Smooth muscle cell (in vitro differentiated cells): ENCODE data around the gene FHIT. TPM values are rescaled to one million over a fixed set of nuclear protein-coding genes. Genes with fewer than 3 reads are reported as not detected.

Source experiments
- DNase-seq: peaks from one replicate; lab custom pipeline; 2025; ENCODE audit not compliant: unreplicated experiment; lab: John Stamatoyannopoulos, UW
- H2AFZ ChIP-seq: fragments of 200-600 bp; sonication (generic); 2 replicates; pipeline ENCODE4 v1.6.0; 2016; ENCODE audit warnings: antibody characterized with exemption, low read depth, mild to moderate bottlenecking
- H3F3A ChIP-seq: fragments of 200-600 bp; sonication (generic); 2 replicates; pipeline ENCODE4 v1.6.0; 2017; ENCODE audit warnings: antibody characterized with exemption, low read depth
- H3K27ac ChIP-seq: fragments of 200-600 bp; sonication (generic); 2 replicates; pipeline ENCODE4 v1.5.1; 2016; ENCODE audit warnings: low read depth, mild to moderate bottlenecking
- H3K27me3 ChIP-seq: fragments of 200-600 bp; sonication (generic); 2 replicates; pipeline ENCODE4 v1.6.1; 2016; ENCODE audit warnings: low read depth, mild to moderate bottlenecking
- H3K36me3 ChIP-seq: fragments of 200-600 bp; sonication (generic); 2 replicates; pipeline ENCODE4 v1.5.1; 2016; ENCODE audit warnings: low read depth
- H3K4me1 ChIP-seq: fragments of 200-600 bp; sonication (generic); 2 replicates; pipeline ENCODE4 v1.5.1; 2016; ENCODE audit warnings: low read depth
- H3K4me2 ChIP-seq: fragments of 200-600 bp; sonication (generic); 2 replicates; pipeline ENCODE4 v1.6.0; 2016; ENCODE audit warnings: mild to moderate bottlenecking
- H3K4me3 ChIP-seq: fragments of 200-600 bp; sonication (generic); 2 replicates; pipeline ENCODE4 v1.5.1; 2016; ENCODE audit warnings: mild to moderate bottlenecking
- H3K79me2 ChIP-seq: fragments of 200-600 bp; sonication (generic); 2 replicates; pipeline ENCODE4 v1.6.0; 2016; ENCODE audit warnings: low read depth, mild to moderate bottlenecking
- H3K9ac ChIP-seq: fragments of 200-600 bp; sonication (generic); 2 replicates; pipeline ENCODE4 v1.6.0; 2016; ENCODE audit warnings: low read depth
- H3K9me3 ChIP-seq: fragments of 200-600 bp; sonication (generic); replicated peaks from 2 replicates; pipeline ENCODE4 v1.5.1; 2016; ENCODE audit warnings: low read depth
- H4K20me1 ChIP-seq: fragments of 200-600 bp; sonication (generic); 2 replicates; pipeline ENCODE4 v1.6.0; 2016; ENCODE audit warnings: low read depth
- CTCF ChIP-seq: fragments of 200-600 bp; sonication (generic); IDR thresholded peaks from 2 replicates; pipeline ENCODE4 v1.5.1; 2017; ENCODE audit warnings: borderline replicate concordance, mild to moderate bottlenecking, antibody characterized with exemption; ENCODE audit not compliant: insufficient read depth, poor library complexity, severe bottlenecking
- WGBS: methylation state at CpG from one replicate; pipeline ENCODE4 v1.1.7; 2016; ENCODE audit warnings: low lambda C conversion rate; 5-methylcytosine and 5-hydroxymethylcytosine counted together
- polyA plus RNA-seq: library from polyadenylated mRNA; unstranded; fragments of >200 nt; fragmentation: Nextera tagmentation; extraction: Ambion mirVana; gene quantifications from 2 replicates; pipeline ENCODE4 v1.2.1, GENCODE V29; 2016
- total RNA-seq: library from RNA; depleted of rRNA; stranded (reverse); fragments of >200 nt; gene quantifications from 2 replicates; pipeline ENCODE4 v1.2.3, GENCODE V29; 2014

FHIT gene
- total and polyA plus RNA-seq, 2 experiments from 2014 or later: 5.9 to 6.7 TPM

GRCh38 chr3:61227799-61228198 lies 23.5 kb downstream of the FHIT start:
- H3K36me3 ChIP-seq: no peaks in the 10 kb centered on the region
- H3K9me3 ChIP-seq: no peaks in the 10 kb centered on the region
- WGBS: 95% methylated on average over 2 of the region's 2 CpGs

GRCh38 chr3:61226166-61226686 lies 25.0 kb downstream of the FHIT start:
- no peak for TF ChIP-seq CTCF
- Histone ChIP-seq H3K27me3 (no peaks in the 10 kb centered on the region), H3K27ac (no peak overlapping the region), H3K79me2 (no peaks in the 10 kb centered on the region), H3F3A (no peaks in the 10 kb centered on the region), H3K9me3 (no peaks in the 10 kb centered on the region), H3K4me3 (no peak overlapping the region), H3K36me3 (no peaks in the 10 kb centered on the region), H3K4me2 (no peak overlapping the region), H4K20me1 (no peaks in the 10 kb centered on the region), H3K4me1 (no peaks in the 10 kb centered on the region), H2AFZ (no peak overlapping the region), H3K9ac (no peak overlapping the region)
- DNase-seq: no peak
- 94% methylated on average over 6 of the region's 6 CpGs for WGBS

More at GRCh38 chr3:61227799-61228198, 23.5 kb downstream of the FHIT start:
- no peak for TF ChIP-seq CTCF
- H3K4me3 ChIP-seq: no peak overlapping the region
- no peak overlapping the region for H3K27ac ChIP-seq
- H3F3A ChIP-seq: no peaks in the 10 kb centered on the region
- H3K4me1 ChIP-seq: no peaks in the 10 kb centered on the region
- H3K9ac ChIP-seq: no peak overlapping the region
- no peak overlapping the region for H2AFZ ChIP-seq
- H3K4me2 ChIP-seq: no peak overlapping the region
- no peaks in the 10 kb centered on the region for H4K20me1 ChIP-seq
- no peaks in the 10 kb centered on the region for H3K79me2 ChIP-seq
- H3K27me3 ChIP-seq: no peaks in the 10 kb centered on the region
- DNase-seq: no peak

- H3K27me3 ChIP-seq: no peaks in the 10 kb centered on the region
- no peaks in the 10 kb centered on the region for H4K20me1 ChIP-seq
- H3F3A ChIP-seq: no peaks in the 10 kb centered on the region
- no peaks in the 10 kb centered on the region for H3K4me1 ChIP-seq
- WGBS: 97% methylated on average over 2 of the region's 2 CpGs
- no peaks in the 10 kb centered on the region for H3K36me3 ChIP-seq
- no peak overlapping the region for H3K4me2 ChIP-seq
- H3K79me2 ChIP-seq: no peaks in the 10 kb centered on the region
- H2AFZ ChIP-seq: no peak overlapping the region
- H3K27ac ChIP-seq: no peak overlapping the region
- H3K9ac ChIP-seq: no peak overlapping the region
- no peak overlapping the region for H3K4me3 ChIP-seq
- no peak for DNase-seq
- TF ChIP-seq CTCF: no peak
- H3K9me3 ChIP-seq: no peaks in the 10 kb centered on the region
These were observed 26.4 kb downstream of the FHIT start for GRCh38 chr3:61224823-61225222.

- H3K27me3 ChIP-seq: no peaks in the 10 kb centered on the region
- H2AFZ ChIP-seq: no peak overlapping the region
- H3K9ac ChIP-seq: no peak overlapping the region
- H3K36me3 ChIP-seq: no peaks in the 10 kb centered on the region
- no peak overlapping the region for H3K4me2 ChIP-seq
- no peaks in the 10 kb centered on the region for H3F3A ChIP-seq
- no peak for TF ChIP-seq CTCF
- H3K79me2 ChIP-seq: no peaks in the 10 kb centered on the region
- DNase-seq: no peak
- no peaks in the 10 kb centered on the region for H3K9me3 ChIP-seq
- H3K4me1 ChIP-seq: no peaks in the 10 kb centered on the region
- no peak overlapping the region for H3K27ac ChIP-seq
- H4K20me1 ChIP-seq: no peaks in the 10 kb centered on the region
- H3K4me3 ChIP-seq: no peak overlapping the region
- WGBS: 90% methylated on average over 2 of the region's 2 CpGs
These were observed 27.8 kb downstream of the FHIT start for GRCh38 chr3:61223451-61223850.
